ENCODE measurements around the gene PET100.

- TF ChIP-seq, protein P1, sequence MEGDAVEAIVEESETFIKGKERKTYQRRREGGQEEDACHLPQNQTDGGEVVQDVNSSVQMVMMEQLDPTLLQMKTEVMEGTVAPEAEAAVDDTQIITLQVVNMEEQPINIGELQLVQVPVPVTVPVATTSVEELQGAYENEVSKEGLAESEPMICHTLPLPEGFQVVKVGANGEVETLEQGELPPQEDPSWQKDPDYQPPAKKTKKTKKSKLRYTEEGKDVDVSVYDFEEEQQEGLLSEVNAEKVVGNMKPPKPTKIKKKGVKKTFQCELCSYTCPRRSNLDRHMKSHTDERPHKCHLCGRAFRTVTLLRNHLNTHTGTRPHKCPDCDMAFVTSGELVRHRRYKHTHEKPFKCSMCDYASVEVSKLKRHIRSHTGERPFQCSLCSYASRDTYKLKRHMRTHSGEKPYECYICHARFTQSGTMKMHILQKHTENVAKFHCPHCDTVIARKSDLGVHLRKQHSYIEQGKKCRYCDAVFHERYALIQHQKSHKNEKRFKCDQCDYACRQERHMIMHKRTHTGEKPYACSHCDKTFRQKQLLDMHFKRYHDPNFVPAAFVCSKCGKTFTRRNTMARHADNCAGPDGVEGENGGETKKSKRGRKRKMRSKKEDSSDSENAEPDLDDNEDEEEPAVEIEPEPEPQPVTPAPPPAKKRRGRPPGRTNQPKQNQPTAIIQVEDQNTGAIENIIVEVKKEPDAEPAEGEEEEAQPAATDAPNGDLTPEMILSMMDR (IDR thresholded peaks at IDR 0.05; ENCODE audit: low read depth, low read length, poor library complexity, severe bottlenecking), result no peak
- TF ChIP-seq EZH2phosphoT487 (IDR thresholded peaks at IDR 0.05; ENCODE audit: borderline replicate concordance, low read length), result no peak
Observed at GRCh38 chr19:7622933-7623685, 6.5 kb upstream of the PET100 start.
